Astrocyte (in vitro differentiated cells and primary cell): ENCODE measurements around the gene GNG14. TPM values are rescaled to one million over a fixed set of nuclear protein-coding genes. Genes with fewer than 3 reads are reported as not detected.
"Not testable (repeated sequence)": the region's sequence is repeated elsewhere in the genome, so short reads cannot be mapped to it uniquely, and the experiment has no call there.

Source experiments
- DNase-seq: peaks from one replicate; pipeline ENCODE4 v3.0.0-alpha.2; 2010; ENCODE audit warnings: low read depth
- FAIRE-seq: peaks from 2 replicates; lab custom pipeline; 2011; peaks lifted over from hg19 to GRCh38; lab: Jason Lieb, UNC
- H2AFZ ChIP-seq: 2 replicates; pipeline ENCODE4 v1.6.0; 2012; ENCODE audit warnings: low read depth, low read length, inconsistent platforms
- H3K27ac ChIP-seq: 2 replicates; pipeline ENCODE4 v1.5.1; 2011; ENCODE audit warnings: low read depth, low read length, inconsistent platforms
- H3K27me3 ChIP-seq: 2 replicates; pipeline ENCODE4 v1.6.0; 2011; ENCODE audit warnings: low read length, inconsistent platforms; ENCODE audit not compliant: insufficient read depth
- H3K36me3 ChIP-seq: 2 replicates; pipeline ENCODE4 v1.5.1; 2011; ENCODE audit warnings: low read length, inconsistent platforms; ENCODE audit not compliant: insufficient read depth
- H3K4me1 ChIP-seq: 2 replicates; pipeline ENCODE4 v1.5.1; 2011; ENCODE audit warnings: low read length, inconsistent platforms; ENCODE audit not compliant: insufficient read depth
- H3K4me2 ChIP-seq: 2 replicates; pipeline ENCODE4 v1.6.0; 2012; ENCODE audit warnings: low read length, inconsistent platforms
- H3K4me3 ChIP-seq: 2 replicates; pipeline ENCODE4 v1.5.1; 2011; ENCODE audit warnings: low read depth, mild to moderate bottlenecking, low read length, inconsistent platforms; ENCODE audit not compliant: insufficient read depth
- H3K79me2 ChIP-seq: 2 replicates; pipeline ENCODE4 v1.6.0; 2012; ENCODE audit warnings: mild to moderate bottlenecking, low read length, inconsistent platforms; ENCODE audit not compliant: insufficient read depth
- H3K9ac ChIP-seq: 2 replicates; pipeline ENCODE4 v1.6.0; 2012; ENCODE audit warnings: mild to moderate bottlenecking, low read length, inconsistent platforms
- H3K9me3 ChIP-seq: 2 replicates; pipeline ENCODE4 v1.5.1; 2012; ENCODE audit warnings: low read depth, mild to moderate bottlenecking, low read length, inconsistent platforms; ENCODE audit not compliant: insufficient read depth
- H4K20me1 ChIP-seq: 2 replicates; pipeline ENCODE4 v1.6.0; 2012; ENCODE audit warnings: low read length, inconsistent platforms; ENCODE audit not compliant: insufficient read depth
- H3K27ac Mint-ChIP-seq: one replicate; pipeline ENCODE4 v1.8.0; 2021; ENCODE audit warnings: mild to moderate bottlenecking, mixed read lengths; ENCODE audit not compliant: unreplicated experiment
- H3K27me3 Mint-ChIP-seq: one replicate; pipeline ENCODE4 v1.8.0; 2021; ENCODE audit warnings: low read depth, mixed read lengths; ENCODE audit not compliant: unreplicated experiment
- H3K36me3 Mint-ChIP-seq: one replicate; pipeline ENCODE4 v1.8.0; 2021; ENCODE audit warnings: low read depth, mixed read lengths; ENCODE audit not compliant: unreplicated experiment
- H3K4me1 Mint-ChIP-seq: one replicate; pipeline ENCODE4 v1.8.0; 2021; ENCODE audit warnings: low read depth, mixed read lengths; ENCODE audit not compliant: unreplicated experiment
- H3K4me3 Mint-ChIP-seq: one replicate; pipeline ENCODE4 v1.8.0; 2021; ENCODE audit warnings: mild to moderate bottlenecking, moderate library complexity, mixed read lengths; ENCODE audit not compliant: unreplicated experiment
- H3K9me3 Mint-ChIP-seq: one replicate; pipeline ENCODE4 v1.8.0; 2021; ENCODE audit warnings: mild to moderate bottlenecking, mixed read lengths; ENCODE audit not compliant: unreplicated experiment
- CTCF ChIP-seq: IDR thresholded peaks from 2 replicates; pipeline ENCODE4 v1.5.1; 2011; ENCODE audit warnings: low read depth, mild to moderate bottlenecking, inconsistent platforms, low read length, moderate library complexity; ENCODE audit not compliant: insufficient read depth
- EZH2 ChIP-seq: IDR thresholded peaks from 2 replicates; pipeline ENCODE4 v1.6.1; 2012; ENCODE audit warnings: mild to moderate bottlenecking, low read length, inconsistent platforms; ENCODE audit not compliant: insufficient read depth
- total RNA-seq: library from RNA; stranded (reverse); gene quantifications from 2 replicates; pipeline ENCODE4 v1.2.1, GENCODE V29; 2021

The GNG14 gene
- total RNA-seq, 1 donor from 2014 or later, result not detected

- H3K4me1 Mint-ChIP-seq, result peaks cover 5% of the 10 kb centered on the region
- peaks cover 6% of the 10 kb centered on the region for H3K36me3 Mint-ChIP-seq
- no peaks in the 10 kb centered on the region for H3K27me3 Mint-ChIP-seq
- Histone ChIP-seq H3K27ac (peak within 1 kb of the TSS; percentile 22), H4K20me1 (peaks cover 2% of the 10 kb centered on the region), H3K9ac (peak within 1 kb of the TSS; percentile 86), H3K4me2 (peak within 1 kb of the TSS; percentile 88), H3K4me1 (peaks cover 15% of the 10 kb centered on the region), H3K36me3 (peaks cover 13% of the 10 kb centered on the region), H3K27me3 (no peaks in the 10 kb centered on the region), H3K4me3 (peak within 1 kb of the TSS; percentile 86), H3K9me3 (no peaks in the 10 kb centered on the region), H3K79me2 (peaks cover 3% of the 10 kb centered on the region), H2AFZ (peak within 1 kb of the TSS; percentile 91)
- no peaks in the 10 kb centered on the region for H3K9me3 Mint-ChIP-seq
- H3K4me3 Mint-ChIP-seq, result peak within 1 kb of the TSS; percentile 87
- TF ChIP-seq EZH2 (no peak), CTCF (no peak)
- FAIRE-seq (no peak), DNase-seq (peak; percentile 90)
- peak within 1 kb of the TSS; percentile 90 for H3K27ac Mint-ChIP-seq
These were observed 8.9 kb downstream of the GNG14 start, which contains the start of gene FBXW9 for GRCh38 chr19:12696366-12697335. TSS of gene FBXW9 (minus strand) at chr19:12696631. CDS start at chr19:12696581, 50 bp downstream.

GRCh38 chr19:12697425-12697824 lies 9.6 kb downstream of the GNG14 start:
- H3K27me3 ChIP-seq, H3K4me3 ChIP-seq, H3K4me1 Mint-ChIP-seq, FAIRE-seq, H3K79me2 ChIP-seq, H3K27me3 Mint-ChIP-seq, H3K9ac ChIP-seq, H3K9me3 ChIP-seq, H3K9me3 Mint-ChIP-seq, H4K20me1 ChIP-seq, H3K4me2 ChIP-seq, H3K27ac ChIP-seq, H3K36me3 Mint-ChIP-seq, DNase-seq, H2AFZ ChIP-seq, H3K4me3 Mint-ChIP-seq: not testable (repeated sequence)
- Histone ChIP-seq H3K4me1 (peaks cover 15% of the 10 kb centered on the region), H3K36me3 (peaks cover 13% of the 10 kb centered on the region)
- peak overlapping the region; percentile 34 for H3K27ac Mint-ChIP-seq

- Histone ChIP-seq H3K79me2 (peaks cover 6% of the 10 kb centered on the region), H3K4me2 (no peak overlapping the region), H3K27ac (no peak overlapping the region), H4K20me1 (peaks cover 14% of the 10 kb centered on the region), H3K9ac (no peak overlapping the region), H2AFZ (no peak overlapping the region), H3K4me1 (peaks cover 15% of the 10 kb centered on the region), H3K27me3 (no peaks in the 10 kb centered on the region), H3K36me3 (peaks cover 18% of the 10 kb centered on the region), H3K4me3 (no peak overlapping the region), H3K9me3 (no peaks in the 10 kb centered on the region)
- Mint-ChIP-seq H3K36me3 (peaks cover 11% of the 10 kb centered on the region), H3K9me3 (no peaks in the 10 kb centered on the region), H3K4me3 (peak overlapping the region; percentile 32), H3K27me3 (no peaks in the 10 kb centered on the region), H3K4me1 (peaks cover 5% of the 10 kb centered on the region), H3K27ac (no peak overlapping the region)
- DNase-seq (no peak), FAIRE-seq (no peak)
- TF ChIP-seq EZH2 (no peak), CTCF (no peak)
These were observed 10.3 kb downstream of the GNG14 start for GRCh38 chr19:12698138-12698537.
